ENCODE data around the gene POU6F2.
A peak's percentile ranks its signal among the peaks of the same experiment; 100 is the strongest.
"Not testable (repeated sequence)": the region's sequence is repeated elsewhere in the genome, so short reads cannot be mapped to it uniquely, and the experiment has no call there.

The POU6F2 gene, protein sequence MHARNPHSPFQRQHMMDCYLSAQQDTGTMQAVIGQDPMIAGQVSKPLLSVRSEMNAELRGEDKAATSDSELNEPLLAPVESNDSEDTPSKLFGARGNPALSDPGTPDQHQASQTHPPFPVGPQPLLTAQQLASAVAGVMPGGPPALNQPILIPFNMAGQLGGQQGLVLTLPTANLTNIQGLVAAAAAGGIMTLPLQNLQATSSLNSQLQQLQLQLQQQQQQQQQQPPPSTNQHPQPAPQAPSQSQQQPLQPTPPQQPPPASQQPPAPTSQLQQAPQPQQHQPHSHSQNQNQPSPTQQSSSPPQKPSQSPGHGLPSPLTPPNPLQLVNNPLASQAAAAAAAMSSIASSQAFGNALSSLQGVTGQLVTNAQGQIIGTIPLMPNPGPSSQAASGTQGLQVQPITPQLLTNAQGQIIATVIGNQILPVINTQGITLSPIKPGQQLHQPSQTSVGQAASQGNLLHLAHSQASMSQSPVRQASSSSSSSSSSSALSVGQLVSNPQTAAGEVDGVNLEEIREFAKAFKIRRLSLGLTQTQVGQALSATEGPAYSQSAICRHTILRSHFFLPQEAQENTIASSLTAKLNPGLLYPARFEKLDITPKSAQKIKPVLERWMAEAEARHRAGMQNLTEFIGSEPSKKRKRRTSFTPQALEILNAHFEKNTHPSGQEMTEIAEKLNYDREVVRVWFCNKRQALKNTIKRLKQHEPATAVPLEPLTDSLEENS

DNA sequence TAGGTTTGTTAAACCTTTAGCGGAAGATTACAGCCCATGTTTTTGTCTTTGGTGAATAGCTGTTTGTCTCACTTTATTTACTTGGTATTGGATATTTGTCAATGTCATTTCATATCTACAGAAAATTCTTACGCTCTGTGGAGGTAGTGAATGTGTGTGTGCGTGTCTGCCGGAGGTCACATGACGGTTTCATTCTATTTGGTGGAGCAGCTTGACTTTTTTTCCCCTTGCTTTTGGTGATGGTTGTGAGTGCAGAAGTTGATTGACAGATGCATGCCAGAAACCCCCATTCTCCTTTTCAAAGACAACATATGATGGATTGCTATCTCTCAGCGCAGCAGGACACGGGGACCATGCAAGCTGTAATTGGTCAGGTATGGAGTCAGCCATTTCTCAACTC lies at the start of gene POU6F2:
POU6F2 (plus strand) TSS at position 225 of the 400 bp plus-strand sequence; CDS start at position 270, 45 bp downstream.
- no peak for DNase-seq

DNA sequence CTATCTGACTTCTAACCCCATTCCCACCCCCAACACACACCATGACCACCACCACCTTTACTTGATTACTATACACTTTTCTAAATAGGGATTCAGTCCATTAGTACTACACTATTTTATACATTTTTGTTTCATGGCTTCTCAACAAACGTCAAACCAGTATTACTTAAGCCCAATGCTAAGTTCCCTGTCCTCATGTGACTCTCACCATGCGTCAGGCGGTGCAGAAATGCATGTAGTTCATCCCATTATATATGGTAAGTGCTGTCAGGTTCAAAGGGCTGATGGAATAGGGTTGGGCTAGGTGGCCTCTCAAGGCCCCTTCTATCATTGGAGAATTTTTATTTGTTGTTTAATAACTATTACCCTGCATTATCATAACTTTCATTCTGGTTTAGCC lies 49.2 kb upstream of the POU6F2 start:
- DNase-seq: no peak

GRCh38 chr7:38929460-38930171 lies 48.1 kb upstream of the POU6F2 start:
- peak in 1 of 2 experiments; percentile 2 for DNase-seq

GRCh38 chr7:38932509-38933168 lies 45.1 kb upstream of the POU6F2 start:
- peak; percentile 4 to 21 for DNase-seq

DNA sequence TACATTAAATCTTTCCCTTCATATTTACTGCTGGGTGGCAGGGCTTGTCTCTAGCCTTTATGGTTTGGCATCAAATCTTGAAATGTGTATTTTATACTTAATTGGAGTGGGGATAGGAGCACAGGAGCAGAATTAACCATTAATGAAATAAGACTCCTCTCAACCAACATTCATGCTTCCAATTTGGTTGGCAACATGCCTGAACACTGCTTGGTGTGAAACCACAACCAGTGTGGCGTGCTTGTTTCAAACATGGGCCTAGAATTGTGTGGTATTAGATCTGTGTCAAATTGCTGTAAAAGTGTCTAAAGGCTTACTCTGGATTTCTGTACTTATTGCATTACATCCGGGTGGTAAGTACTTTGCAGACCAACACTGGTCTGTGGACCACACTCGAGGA lies 43.7 kb upstream of the POU6F2 start:
- DNase-seq: no peak

DNA sequence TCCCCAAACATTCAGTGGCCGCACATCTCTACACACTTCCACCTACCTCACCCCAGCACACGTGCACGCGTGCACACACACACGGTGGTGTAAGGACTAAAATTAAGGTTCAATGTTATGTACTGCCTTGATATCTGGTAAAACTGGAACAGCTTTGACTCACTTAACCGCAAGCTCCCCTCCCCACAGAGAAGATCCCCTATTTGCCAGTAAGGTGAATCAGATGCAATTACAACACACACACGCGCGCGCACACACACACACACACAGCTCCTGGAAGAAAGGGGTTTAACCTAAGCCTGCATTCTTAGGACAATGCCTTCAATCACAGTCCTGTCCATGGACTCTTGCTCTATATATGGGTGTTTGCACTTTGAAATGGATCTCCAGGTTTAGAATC lies 43.2 kb upstream of the POU6F2 start:
- no peak for DNase-seq

GRCh38 chr7:38936641-38937040 lies 41.1 kb upstream of the POU6F2 start:
- DNase-seq: no peak

- no peak for DNase-seq
These were observed 39.7 kb upstream of the POU6F2 start for GRCh38 chr7:38938001-38938485.

DNA sequence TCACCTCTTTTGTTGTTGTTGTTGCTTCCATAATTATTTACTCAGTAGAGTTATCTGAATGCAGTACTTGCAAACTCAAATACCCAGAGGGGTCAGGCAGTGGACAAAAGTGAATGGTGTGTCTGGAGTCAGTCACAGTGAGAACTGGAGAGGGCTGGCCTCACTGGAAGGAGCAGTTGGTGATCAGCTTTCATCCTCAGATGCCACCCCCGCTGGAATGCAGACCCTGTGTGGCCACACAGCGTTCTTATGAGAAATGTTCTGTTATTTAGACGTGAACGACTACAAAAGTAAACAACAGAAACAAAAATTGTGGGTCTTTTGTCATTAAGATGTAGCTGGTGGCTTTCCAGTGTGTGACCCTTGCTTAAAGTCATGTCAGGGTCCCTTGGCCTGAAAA lies 39.1 kb upstream of the POU6F2 start:
- no peak for DNase-seq

DNA sequence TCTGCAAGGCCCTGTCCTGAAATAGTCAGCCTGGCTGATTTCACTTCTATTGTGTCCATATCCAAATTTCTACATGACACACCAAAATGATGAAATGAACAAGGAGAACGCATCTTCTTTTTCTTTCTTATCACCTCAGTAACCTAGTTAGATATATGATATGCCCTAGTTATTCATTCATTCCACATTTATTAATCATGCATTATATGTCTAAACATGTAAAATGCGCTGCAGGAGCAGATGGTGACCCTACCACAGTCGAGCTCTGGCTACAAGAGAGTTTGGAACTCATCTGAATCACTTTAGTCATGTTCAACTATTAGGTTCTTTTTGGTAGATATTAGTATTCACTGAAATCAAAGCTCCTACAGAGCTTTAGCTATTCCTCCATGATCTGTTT lies 36.9 kb upstream of the POU6F2 start:
- no peak for DNase-seq

DNA sequence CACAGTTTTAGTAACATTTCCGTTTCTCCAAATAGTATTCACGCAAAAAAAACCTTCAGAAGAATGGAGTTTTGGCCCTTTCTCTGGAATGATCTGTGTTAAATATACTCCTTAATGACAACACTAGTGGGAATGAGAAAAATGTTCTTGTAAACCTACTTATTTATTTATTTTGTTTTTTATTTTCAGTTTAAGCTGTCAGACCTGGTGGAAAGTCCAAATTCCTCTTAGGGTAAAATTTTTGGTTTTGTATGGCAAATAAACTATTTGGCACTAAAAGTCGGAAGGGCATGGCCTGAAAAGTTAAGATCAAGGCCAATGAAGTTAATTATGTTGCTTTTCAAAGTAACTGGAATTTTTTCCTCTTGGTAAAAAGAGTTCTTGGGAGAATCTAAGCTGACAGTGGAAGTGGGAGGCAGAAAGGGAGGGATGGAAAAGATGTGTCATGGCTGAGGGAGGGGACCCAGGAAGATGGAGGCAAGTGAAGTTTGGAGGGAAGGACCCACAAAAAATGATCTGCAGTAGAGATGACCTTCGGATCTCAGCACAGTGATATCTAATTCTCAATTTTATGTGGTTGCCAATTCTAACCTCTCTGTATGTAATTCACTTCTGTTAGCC lies 35.2 kb upstream of the POU6F2 start:
- DNase-seq: no peak

DNA sequence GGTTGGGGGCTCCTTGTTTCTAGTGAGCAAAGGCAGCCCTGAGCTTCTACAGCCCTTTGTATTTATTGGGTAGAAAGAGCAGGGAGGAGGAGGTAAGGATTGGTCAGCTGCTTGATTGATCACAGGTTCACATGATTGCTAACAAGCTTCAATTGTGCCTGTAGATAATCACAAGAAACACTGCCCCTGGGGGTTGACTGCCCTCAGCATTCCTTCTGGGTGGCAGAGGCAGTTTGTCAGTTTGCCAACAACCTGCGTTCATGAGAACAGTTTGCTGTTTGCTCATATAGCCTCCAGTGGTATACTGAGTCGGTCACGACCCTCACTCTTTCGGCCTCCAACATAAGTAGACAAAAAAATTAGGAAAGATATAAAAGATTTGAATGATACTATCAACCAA lies 30.2 kb upstream of the POU6F2 start:
- DNase-seq: not testable (repeated sequence)

- DNase-seq: no peak
These were observed 27.4 kb upstream of the POU6F2 start for GRCh38 chr7:38950309-38950708.

DNA sequence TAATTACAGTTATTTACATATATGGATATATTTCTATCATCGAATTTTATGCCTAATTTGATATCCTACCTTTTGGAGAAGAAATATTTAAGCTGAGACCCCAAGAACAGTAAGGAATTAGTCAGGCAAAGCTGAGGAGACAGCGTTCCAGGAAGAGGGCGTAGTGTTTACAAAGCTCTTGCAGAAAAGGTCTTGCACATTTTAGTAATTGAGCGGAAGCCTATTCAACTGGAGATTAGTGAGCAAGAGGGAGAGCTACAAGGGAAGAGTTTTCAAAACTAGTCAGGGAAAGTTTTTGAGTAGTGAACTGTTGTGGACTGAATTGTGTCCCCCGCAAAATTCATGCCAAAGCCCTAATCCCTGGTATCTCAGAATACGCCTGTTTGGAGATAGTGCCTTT lies 26.5 kb upstream of the POU6F2 start:
- DNase-seq: no peak

DNA sequence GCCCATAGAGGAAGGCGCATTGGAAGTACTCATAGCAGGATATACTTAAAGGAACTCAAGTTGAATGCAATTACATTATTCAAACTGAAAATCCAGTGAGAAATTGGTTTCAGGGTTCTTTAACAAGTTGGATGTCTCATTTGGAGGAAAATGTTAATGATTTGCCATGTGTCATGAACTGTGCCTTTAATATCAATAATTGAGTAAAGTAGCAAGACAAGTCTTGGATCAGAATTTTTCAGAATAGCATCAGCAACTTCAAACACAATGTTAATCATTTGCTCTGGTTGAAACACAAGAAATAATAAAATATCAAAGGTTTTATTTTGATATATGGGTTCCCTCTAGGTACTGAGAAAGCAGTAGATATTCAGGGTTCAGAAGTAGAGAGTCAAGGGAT lies 24.5 kb upstream of the POU6F2 start:
- DNase-seq: no peak

DNA sequence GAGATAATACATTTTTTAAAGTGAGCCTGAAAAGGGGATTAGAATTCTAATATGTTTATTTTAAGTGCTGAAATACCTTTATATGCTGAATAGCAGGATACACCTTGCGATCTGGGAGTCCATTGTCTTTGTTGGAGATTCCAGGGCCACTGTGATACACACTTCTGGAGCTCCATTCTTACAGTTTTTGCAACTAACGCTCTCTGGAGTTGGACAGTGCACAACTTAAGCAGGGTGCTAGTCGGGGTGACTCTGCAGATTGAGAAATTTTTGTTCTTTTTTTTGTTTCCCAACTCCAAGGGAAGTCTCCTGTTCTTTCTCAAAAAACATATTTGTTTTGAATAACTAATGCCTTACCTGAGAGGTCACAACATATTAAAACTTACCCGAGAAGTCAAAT lies 23.7 kb upstream of the POU6F2 start:
- no peak for DNase-seq

GRCh38 chr7:38955892-38956291 lies 21.8 kb upstream of the POU6F2 start:
- no peak for DNase-seq

DNA sequence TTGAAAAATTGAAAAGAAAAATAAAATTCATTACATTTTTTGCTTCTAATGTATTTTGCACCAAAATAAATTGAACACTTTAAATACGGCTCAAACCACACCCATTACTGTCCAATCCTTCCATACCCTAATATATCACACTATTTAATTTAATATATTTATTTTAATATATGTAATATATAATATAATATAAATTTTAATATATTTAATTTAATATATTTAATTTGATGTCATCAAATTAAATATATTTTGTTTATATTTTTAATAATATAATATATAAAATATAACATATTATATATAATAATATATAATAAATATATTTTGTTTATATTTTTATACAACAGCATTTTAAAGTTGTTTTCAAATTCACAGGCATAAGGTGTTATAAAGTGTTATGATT lies 15.7 kb upstream of the POU6F2 start:
- no peak for DNase-seq

GRCh38 chr7:38964921-38965320 lies 12.8 kb upstream of the POU6F2 start:
- DNase-seq: no peak

- DNase-seq: no peak
These were observed 3.9 kb upstream of the POU6F2 start for GRCh38 chr7:38973760-38974159.

- DNase-seq: no peak
These were observed 1.7 kb upstream of the POU6F2 start for GRCh38 chr7:38975944-38976392.

DNA sequence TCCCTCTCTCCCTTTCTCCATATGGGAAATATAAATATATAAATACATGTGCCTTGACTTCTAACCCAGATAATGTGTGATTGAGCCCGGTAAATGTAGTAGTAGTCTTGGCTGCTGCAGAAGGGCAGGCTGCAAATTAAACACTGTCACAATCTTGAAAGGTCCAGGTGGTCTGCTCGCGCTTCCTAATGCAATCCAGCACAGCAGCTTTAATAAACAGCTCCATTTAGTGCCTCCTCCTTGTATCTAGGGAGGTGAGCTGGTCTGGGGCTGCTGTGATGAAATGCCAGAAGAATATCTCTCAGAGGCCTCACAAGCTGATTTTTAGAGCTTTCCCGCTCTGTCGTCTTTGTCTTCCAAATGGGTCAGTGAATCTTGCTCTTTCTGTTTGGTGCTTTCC lies 782 bp downstream of the POU6F2 start:
- DNase-seq: no peak
